ACC112 (cell line): ENCODE measurements around the gene FAM185A.
"Not testable (repeated sequence)": the region's sequence is repeated elsewhere in the genome, so short reads cannot be mapped to it uniquely, and the experiment has no call there.

ENCODE experiments used
- H2AFZ ChIP-seq: fragments of 200-600 bp; sonication (generic); one replicate; pipeline ENCODE4 v1.6.0; 2017; ENCODE audit warnings: antibody characterized with exemption, low read length; ENCODE audit not compliant: unreplicated experiment
- H3K27ac ChIP-seq: fragments of 200-600 bp; sonication (generic); 2 replicates; pipeline ENCODE4 v1.5.1; 2014; ENCODE audit warnings: low read depth, mild to moderate bottlenecking, antibody characterized with exemption, low read length, moderate library complexity
- H3K27me3 ChIP-seq: fragments of 200-600 bp; sonication (generic); 2 replicates; pipeline ENCODE4 v1.6.1; 2014; ENCODE audit warnings: mild to moderate bottlenecking, antibody characterized with exemption, low read length, moderate library complexity, mixed read lengths; ENCODE audit not compliant: insufficient read depth
- H3K36me3 ChIP-seq: fragments of 200-600 bp; sonication (generic); 2 replicates; pipeline ENCODE4 v1.6.1; 2016; ENCODE audit warnings: mild to moderate bottlenecking, antibody characterized with exemption, low read length, moderate library complexity, mixed read lengths; ENCODE audit not compliant: insufficient read depth
- H3K4me1 ChIP-seq: fragments of 200-600 bp; sonication (generic); one replicate; pipeline ENCODE4 v1.6.1; 2016; ENCODE audit warnings: low read length, mixed read lengths; ENCODE audit not compliant: insufficient read depth, unreplicated experiment, control insufficient read depth
- H3K4me3 ChIP-seq: fragments of 200-600 bp; sonication (generic); 2 replicates; pipeline ENCODE4 v1.5.1; 2014; ENCODE audit warnings: mild to moderate bottlenecking, low read depth, low read length
- H3K79me2 ChIP-seq: fragments of 200-600 bp; sonication (generic); one replicate; pipeline ENCODE4 v1.6.0; 2016; ENCODE audit warnings: low read length; ENCODE audit not compliant: control insufficient read depth, unreplicated experiment, insufficient read depth

Gene FAM185A

GRCh38 chr7:102780926-102781325, 32.1 kb downstream of the FAM185A start:
- H3K4me1 ChIP-seq, H2AFZ ChIP-seq, H3K4me3 ChIP-seq, H3K79me2 ChIP-seq, H3K27me3 ChIP-seq, H3K36me3 ChIP-seq, H3K27ac ChIP-seq: not testable (repeated sequence)

DNA sequence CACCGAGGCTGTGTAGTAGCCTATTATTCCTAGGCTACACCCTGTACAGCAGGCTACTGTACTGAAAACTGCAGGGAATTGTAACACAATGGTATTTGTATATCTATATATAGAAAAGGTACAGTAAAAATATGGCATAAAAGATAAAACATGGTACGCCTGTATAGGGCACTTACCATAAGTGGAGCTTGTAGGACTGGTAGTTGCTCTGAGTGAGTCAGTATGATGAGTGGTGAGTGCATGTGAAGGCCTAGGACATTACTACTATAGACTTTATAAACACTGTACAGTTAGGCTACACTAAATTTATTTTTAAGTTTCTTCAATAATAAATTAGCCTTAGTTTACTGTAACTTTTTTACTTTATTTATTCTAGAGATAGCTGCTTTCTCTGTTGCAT, 40.0 kb downstream of the FAM185A start:
- H3K36me3 ChIP-seq, H3K79me2 ChIP-seq, H3K4me3 ChIP-seq, H3K27me3 ChIP-seq, H3K27ac ChIP-seq, H3K4me1 ChIP-seq, H2AFZ ChIP-seq: not testable (repeated sequence)

DNA sequence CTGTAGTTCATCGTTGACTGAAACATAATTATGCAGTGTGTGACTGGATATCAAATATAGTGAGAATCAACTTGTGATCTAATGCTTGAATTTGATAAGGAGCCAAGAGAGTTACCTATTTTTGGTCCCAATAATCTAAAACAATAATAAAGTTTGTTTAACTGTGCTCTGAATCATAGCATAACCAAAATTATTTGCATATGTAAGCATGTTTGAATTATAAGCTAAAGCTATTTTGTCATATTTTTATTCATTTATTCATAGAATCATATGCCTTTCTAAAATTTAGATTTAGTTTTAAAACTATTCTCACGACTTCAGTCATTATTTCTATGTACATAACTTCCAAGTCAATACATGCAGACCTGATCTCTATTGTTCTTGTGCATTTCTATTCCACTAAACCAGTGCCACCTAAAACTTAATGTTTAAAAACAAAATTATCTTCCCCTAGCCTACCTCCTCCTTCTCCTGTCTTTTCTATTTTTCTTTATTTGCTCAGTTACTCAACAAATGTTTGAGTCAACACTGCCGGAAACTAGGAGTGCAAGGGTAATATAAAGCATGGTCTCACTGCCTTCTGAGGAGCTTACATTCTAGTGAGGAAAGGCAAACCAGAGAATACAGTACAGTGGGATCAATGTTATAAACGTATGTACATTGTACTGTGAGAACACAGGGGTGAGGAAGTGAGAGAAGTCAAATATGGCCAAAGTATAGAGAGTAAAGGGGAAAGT, 41.7 kb downstream of the FAM185A start:
- H3K4me3 ChIP-seq, H3K36me3 ChIP-seq, H2AFZ ChIP-seq, H3K79me2 ChIP-seq, H3K4me1 ChIP-seq, H3K27ac ChIP-seq, H3K27me3 ChIP-seq: not testable (repeated sequence)

DNA sequence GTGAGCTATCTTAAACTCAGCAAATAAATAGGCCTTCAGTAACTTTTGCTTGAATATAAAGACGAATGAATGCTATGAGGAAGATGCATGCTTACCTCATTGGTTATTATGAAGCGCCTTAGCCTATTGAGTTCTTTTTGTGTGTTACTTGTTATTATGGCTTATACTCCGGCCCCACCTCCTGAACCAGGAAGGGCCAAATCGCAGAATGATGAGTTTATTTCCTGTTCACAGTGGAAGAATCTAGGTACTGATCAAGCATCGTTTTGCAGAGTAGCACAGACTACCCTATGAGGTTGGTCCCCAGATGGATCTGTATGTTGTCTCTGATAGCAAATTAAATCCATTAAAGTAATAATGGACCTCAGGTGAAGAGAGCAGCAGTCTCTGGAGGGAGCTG, 42.6 kb downstream of the FAM185A start:
- H2AFZ ChIP-seq, H3K4me3 ChIP-seq, H3K27me3 ChIP-seq: not testable (repeated sequence)

DNA sequence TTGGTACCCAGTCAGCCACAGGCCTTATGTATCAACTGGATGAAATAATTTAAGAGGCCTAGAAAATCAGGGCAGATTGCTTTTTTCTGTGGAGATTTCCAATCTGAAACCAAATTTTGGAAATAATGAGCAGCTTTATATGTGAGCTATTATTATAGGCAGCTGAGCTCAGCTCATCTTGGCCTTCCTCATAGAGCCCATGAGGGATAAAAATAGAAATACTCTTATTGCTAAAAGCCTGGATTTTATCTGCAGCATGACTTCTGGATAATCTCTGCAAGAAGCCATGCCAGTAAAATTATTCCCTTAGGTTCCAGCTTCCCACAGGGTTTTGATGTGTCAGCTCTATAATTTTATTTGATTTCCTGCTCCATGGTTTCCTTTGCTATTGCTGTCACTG, 43.0 kb downstream of the FAM185A start:
- not testable (repeated sequence) for H3K79me2 ChIP-seq, H2AFZ ChIP-seq, H3K4me3 ChIP-seq, H3K27ac ChIP-seq, H3K27me3 ChIP-seq, H3K36me3 ChIP-seq, H3K4me1 ChIP-seq

More for the DNA sequence above, 42.6 kb downstream of the FAM185A start:
- not testable (repeated sequence) for H3K36me3 ChIP-seq, H3K79me2 ChIP-seq, H3K4me1 ChIP-seq, H3K27ac ChIP-seq

GRCh38 chr7:102794567-102794966, 45.8 kb downstream of the FAM185A start:
- not testable (repeated sequence) for H3K27ac ChIP-seq, H3K4me1 ChIP-seq, H3K36me3 ChIP-seq, H3K4me3 ChIP-seq, H3K27me3 ChIP-seq, H2AFZ ChIP-seq, H3K79me2 ChIP-seq

GRCh38 chr7:102795987-102796595, 47.3 kb downstream of the FAM185A start:
- H3K27me3 ChIP-seq, H2AFZ ChIP-seq, H3K4me3 ChIP-seq, H3K36me3 ChIP-seq, H3K4me1 ChIP-seq, H3K79me2 ChIP-seq: not testable (repeated sequence)
- H3K27ac ChIP-seq, result peak overlapping the region; percentile 59; the same call in 1 of the 2 replicates

DNA sequence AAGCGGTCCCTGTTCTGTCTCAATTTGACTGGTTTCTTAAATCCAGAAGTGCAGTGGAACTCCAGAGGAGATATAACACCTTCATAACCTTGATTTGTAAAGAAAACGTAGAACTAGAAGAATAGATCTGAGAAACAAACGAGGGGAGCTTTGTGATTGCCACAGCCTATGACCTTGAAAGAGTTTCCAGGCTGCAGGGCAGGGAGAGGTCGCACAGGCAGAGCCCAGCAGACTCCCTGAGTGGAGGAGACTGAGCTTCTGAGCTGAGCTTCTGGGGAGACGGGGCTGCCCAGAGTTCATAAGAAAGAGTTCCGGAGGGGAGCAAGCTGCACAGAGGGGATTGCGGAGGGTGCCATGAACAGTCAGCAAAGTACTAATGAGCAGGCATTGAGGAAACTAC, 57.8 kb downstream of the FAM185A start:
- Histone ChIP-seq H2AFZ (no peak overlapping the region), H3K27ac (no peak overlapping the region), H3K79me2 (no peaks in the 10 kb centered on the region), H3K4me3 (no peak overlapping the region), H3K4me1 (no peaks in the 10 kb centered on the region), H3K27me3 (no peaks in the 10 kb centered on the region), H3K36me3 (no peaks in the 10 kb centered on the region)

GRCh38 chr7:102810916-102811315, 62.1 kb downstream of the FAM185A start:
- Histone ChIP-seq H3K79me2 (no peaks in the 10 kb centered on the region), H3K4me1 (peaks cover 16% of the 10 kb centered on the region), H3K4me3 (no peak overlapping the region), H2AFZ (no peak overlapping the region), H3K27me3 (no peaks in the 10 kb centered on the region), H3K36me3 (no peaks in the 10 kb centered on the region), H3K27ac (no peak overlapping the region)

DNA sequence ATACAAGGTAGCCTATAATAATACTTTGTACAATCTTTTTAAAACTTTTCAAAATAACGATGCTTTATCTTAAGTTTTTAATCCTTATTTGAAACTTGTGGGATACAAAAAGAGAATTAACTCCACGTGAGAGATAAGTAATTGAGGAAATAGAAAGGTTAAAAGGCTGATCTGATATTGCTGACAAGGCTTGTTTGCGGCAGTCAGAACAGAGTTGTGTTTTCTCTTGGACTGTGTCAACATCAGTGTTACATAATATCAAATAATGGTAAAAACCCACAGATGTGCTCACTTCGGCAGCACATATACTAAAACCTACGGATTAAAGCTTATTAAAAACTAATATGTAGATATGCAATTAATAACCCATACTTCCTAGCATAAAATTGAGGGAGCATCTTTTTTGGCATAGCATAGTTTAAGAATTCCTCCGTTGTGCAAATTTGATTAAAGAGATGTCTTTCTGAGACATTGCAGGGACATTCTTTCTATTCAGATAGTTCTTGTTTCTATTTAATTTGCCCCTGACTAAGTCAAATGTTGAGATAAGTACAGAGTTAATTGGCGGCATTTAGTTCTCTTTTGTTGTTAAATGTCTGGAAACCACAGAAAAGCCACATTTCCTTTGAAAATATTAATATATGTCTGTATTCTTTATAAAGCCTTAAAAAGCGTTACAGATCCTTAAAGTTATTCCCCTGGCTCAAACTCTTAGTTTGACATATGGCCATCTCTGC, 63.3 kb downstream of the FAM185A start:
- Histone ChIP-seq H3K79me2 (no peaks in the 10 kb centered on the region), H3K36me3 (no peaks in the 10 kb centered on the region), H3K27me3 (no peaks in the 10 kb centered on the region), H3K4me1 (peaks cover 16% of the 10 kb centered on the region), H3K27ac (no peak overlapping the region), H2AFZ (no peak overlapping the region), H3K4me3 (no peak overlapping the region)
